ENCODE results near the gene PDE8A.
A peak's percentile ranks its signal among the peaks of the same experiment; 100 is the strongest.
"Not testable (repeated sequence)": the region's sequence is repeated elsewhere in the genome, so short reads cannot be mapped to it uniquely, and the experiment has no call there.

Gene PDE8A

GRCh38 chr15:84961114-84961452, 20.6 kb upstream of the PDE8A start:
- no peak for DNase-seq

GRCh38 chr15:84961707-84962106, 19.9 kb upstream of the PDE8A start:
- DNase-seq = no peak

GRCh38 chr15:84962955-84963354, 18.7 kb upstream of the PDE8A start:
- DNase-seq = no peak

- DNase-seq = no peak
Measured at GRCh38 chr15:84967380-84967779, 14.3 kb upstream of the PDE8A start.

GRCh38 chr15:84968301-84968700, 13.4 kb upstream of the PDE8A start:
- no peak for DNase-seq

- no peak for DNase-seq
Measured at GRCh38 chr15:84969257-84969656, 12.4 kb upstream of the PDE8A start.

- no peak for DNase-seq
Measured at GRCh38 chr15:84970843-84971242, 10.8 kb upstream of the PDE8A start.

GRCh38 chr15:84973492-84974460, 7.9 kb upstream of the PDE8A start:
- DNase-seq = no peak

GRCh38 chr15:84975871-84976351, 5.7 kb upstream of the PDE8A start:
- DNase-seq = no peak

GRCh38 chr15:84976746-84977345, 4.8 kb upstream of the PDE8A start:
- DNase-seq = no peak

GRCh38 chr15:84979651-84980050, 2.0 kb upstream of the PDE8A start:
- no peak for DNase-seq

GRCh38 chr15:84980196-84981053, 1.2 kb upstream of the PDE8A start:
- DNase-seq = peak; percentile 48

- peak; percentile 56 for DNase-seq
Measured at GRCh38 chr15:84981054-84981710, 474 bp upstream of the PDE8A start.

- DNase-seq = no peak
Measured at GRCh38 chr15:84982301-84982920, 755 bp downstream of the PDE8A start.

- no peak for DNase-seq
Measured at GRCh38 chr15:84983294-84983693, 1.6 kb downstream of the PDE8A start.

- no peak for DNase-seq
Measured at GRCh38 chr15:84983711-84984110, 2.1 kb downstream of the PDE8A start.

GRCh38 chr15:84985158-84985557, 3.5 kb downstream of the PDE8A start:
- no peak for DNase-seq

GRCh38 chr15:84987351-84987750, 5.7 kb downstream of the PDE8A start:
- DNase-seq = not testable (repeated sequence)

GRCh38 chr15:84987949-84988624, 6.4 kb downstream of the PDE8A start:
- DNase-seq = no peak

GRCh38 chr15:84988909-84989644, 7.4 kb downstream of the PDE8A start:
- no peak for DNase-seq

GRCh38 chr15:84990507-84990906, 8.9 kb downstream of the PDE8A start:
- DNase-seq = no peak

Data from NCI-H1694 (cell line).